WTC11 (cell line): Measurements from ENCODE around the gene CRX.

Source experiments
- CREM ChIP-seq: sonication (generic); formaldehyde crosslinking; IDR thresholded peaks from 2 replicates; pipeline ENCODE4 v1.8.1; 2022; ENCODE audit warnings: mild to moderate bottlenecking, missing genetic modification reagents, moderate library complexity
- CTCF ChIP-seq: fragments of 200-600 bp; IDR thresholded peaks from 2 replicates; pipeline ENCODE4 v1.8.0; 2022; ENCODE audit warnings: antibody characterized with exemption
- E2F1 ChIP-seq: sonication (generic); formaldehyde crosslinking; IDR thresholded peaks from 2 replicates; pipeline ENCODE4 v1.8.0; 2022; ENCODE audit warnings: mild to moderate bottlenecking, missing genetic modification reagents
- NFYB ChIP-seq: sonication (generic); formaldehyde crosslinking; conservative IDR thresholded peaks from 2 replicates; pipeline ENCODE4 v1.8.0; 2022; ENCODE audit warnings: low read depth, missing genetic modification reagents
- TEAD4 ChIP-seq: sonication (generic); formaldehyde crosslinking; IDR thresholded peaks from 2 replicates; pipeline ENCODE4 v1.8.0; 2022; ENCODE audit warnings: mild to moderate bottlenecking, missing genetic modification reagents
- TP53 ChIP-seq: sonication (generic); formaldehyde crosslinking; IDR thresholded peaks from 2 replicates; pipeline ENCODE4 v1.8.1; 2023; ENCODE audit warnings: mild to moderate bottlenecking, missing genetic modification reagents
- ZNF121 ChIP-seq: sonication (generic); formaldehyde crosslinking; IDR thresholded peaks from 2 replicates; pipeline ENCODE4 v1.8.0; 2023; ENCODE audit warnings: missing genetic modification reagents

- no peak for TF ChIP-seq CTCF
- no peak for TF ChIP-seq TP53 (CRISPR knock-in tag)
- TF ChIP-seq CREM (CRISPR knock-in tag) = no peak
- TF ChIP-seq NFYB = no peak
- no peak for TF ChIP-seq TEAD4 (CRISPR knock-in tag)
- no peak for TF ChIP-seq E2F1
- no peak for TF ChIP-seq ZNF121
These were observed 70.4 kb downstream of the CRX start for GRCh38 chr19:47891923-47892666.
